Stimulated activated CD8-positive, alpha-beta memory T cell treated with anti-CD3 and anti-CD28 coated beads, Interleukin-7, amount 100 ng/mL, for 1 hour (primary cell): ENCODE results near the gene MN1.

Source experiments
- DNase-seq, 2 donors: peaks; one replicate each; pipeline ENCODE4 v3.0.0-alpha.2; 2020; ENCODE audit warnings: low read depth in 2 of 2

MN1 gene

GRCh38 chr22:27740202-27740748, 61.3 kb downstream of the MN1 start:
- DNase-seq = no peak

- DNase-seq = no peak
Observed at GRCh38 chr22:27737521-27737920, 64.0 kb downstream of the MN1 start.

GRCh38 chr22:27734066-27734465, 67.5 kb downstream of the MN1 start:
- DNase-seq = no peak

GRCh38 chr22:27732841-27733240, 68.7 kb downstream of the MN1 start:
- no peak for DNase-seq

DNA sequence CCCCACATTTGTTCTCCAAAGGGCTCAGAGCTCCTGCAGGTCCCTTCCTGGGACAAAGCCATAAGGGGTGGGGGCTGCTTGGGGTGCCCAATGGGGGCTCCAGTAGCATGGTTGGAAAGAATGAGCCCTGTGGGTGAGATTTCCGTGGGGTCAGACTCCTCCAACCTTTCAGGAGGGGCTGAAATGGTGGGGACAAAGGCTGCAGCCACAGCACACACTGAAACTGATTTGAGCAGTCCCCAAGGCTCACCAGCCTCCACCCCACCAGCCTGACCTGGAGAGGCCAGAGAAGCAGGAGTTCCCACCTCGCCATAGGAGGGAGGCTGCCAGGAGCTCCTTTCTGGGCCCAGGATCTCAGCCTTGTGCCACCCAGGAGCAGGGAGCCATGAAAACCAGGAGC, 69.2 kb downstream of the MN1 start:
- no peak for DNase-seq

- DNase-seq = no peak
Observed at GRCh38 chr22:27731621-27732020, 69.9 kb downstream of the MN1 start.

- no peak for DNase-seq
Observed at GRCh38 chr22:27730641-27731433, 70.7 kb downstream of the MN1 start.

DNA sequence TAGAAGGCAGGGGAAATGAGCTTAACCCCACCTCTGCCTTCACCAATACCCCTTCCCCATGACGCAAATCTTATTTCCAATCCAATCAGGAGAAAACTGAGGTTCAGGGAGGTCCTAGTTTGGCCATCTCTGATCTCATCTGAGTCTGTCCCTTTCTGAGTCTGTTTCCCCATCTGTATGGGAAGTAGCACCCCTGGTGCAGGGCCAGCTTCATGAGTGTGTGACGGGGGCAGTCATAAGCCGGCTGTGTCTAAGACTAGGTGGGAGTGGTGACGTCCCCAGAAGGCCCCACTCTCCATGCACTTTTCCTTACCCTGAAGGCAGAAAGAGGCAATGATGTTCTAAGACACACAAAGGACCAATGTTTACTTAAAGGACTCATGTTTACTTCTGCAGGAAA, 72.3 kb downstream of the MN1 start:
- no peak for DNase-seq

- no peak for DNase-seq
Observed at GRCh38 chr22:27727673-27728451, 73.7 kb downstream of the MN1 start.

DNA sequence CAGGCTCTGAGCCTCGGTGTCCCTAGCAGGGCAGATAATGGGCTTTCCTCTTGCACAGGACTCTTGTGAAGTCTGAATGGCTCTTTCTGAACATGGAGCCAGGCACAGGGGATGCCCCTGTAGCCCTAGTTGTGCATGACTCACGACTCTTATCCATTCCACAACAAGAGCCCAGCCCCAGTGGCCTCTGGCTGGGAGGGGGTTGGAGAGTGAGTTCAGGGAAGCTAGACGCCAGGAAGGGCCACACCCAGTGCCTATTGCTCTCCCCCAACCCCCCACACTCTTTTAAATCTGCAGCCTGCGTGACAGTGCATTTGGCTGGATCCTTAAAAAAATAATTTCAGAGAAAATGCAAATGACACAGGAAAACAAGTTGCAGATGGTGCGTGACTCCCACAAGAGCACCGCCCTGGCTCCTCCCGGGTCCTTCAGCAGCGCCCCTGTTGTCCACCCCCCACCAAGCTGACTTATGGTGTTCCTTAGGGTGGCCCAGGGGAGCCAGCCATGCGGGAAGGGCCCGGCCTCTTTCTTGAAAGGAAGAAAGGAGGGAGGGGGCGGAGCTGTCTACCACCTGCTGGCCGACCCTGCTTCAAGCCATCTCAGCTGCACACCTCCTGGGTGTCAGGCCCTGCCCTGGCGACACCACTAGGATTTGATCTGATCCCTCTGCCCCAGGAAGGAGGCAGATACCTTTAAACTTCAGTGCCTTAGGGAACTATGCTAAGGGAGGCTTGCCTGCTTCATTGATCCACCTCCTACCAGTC, 74.7 kb downstream of the MN1 start:
- DNase-seq = no peak

DNA sequence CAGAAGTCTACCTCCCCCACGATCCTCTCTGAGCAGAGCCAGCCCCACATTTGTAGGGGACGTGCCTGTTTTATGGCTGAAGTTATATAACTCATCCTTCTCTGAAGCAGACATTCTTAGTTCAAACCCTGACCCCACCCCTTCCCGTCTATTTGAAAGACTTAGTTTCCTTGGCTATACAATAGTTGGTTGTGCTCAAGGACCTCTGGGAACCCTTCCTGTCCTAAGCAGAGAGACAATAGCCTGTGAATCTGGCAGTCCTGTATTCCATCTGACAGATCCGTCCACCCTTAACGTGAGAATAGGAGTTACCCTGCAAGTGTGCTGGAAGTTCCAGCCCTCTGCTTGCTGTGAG, 75.2 kb downstream of the MN1 start:
- DNase-seq = no peak

- DNase-seq = no peak
Observed at GRCh38 chr22:27725661-27726060, 75.9 kb downstream of the MN1 start.

- no peak for DNase-seq
Observed at GRCh38 chr22:27724709-27725108, 76.8 kb downstream of the MN1 start.

DNA sequence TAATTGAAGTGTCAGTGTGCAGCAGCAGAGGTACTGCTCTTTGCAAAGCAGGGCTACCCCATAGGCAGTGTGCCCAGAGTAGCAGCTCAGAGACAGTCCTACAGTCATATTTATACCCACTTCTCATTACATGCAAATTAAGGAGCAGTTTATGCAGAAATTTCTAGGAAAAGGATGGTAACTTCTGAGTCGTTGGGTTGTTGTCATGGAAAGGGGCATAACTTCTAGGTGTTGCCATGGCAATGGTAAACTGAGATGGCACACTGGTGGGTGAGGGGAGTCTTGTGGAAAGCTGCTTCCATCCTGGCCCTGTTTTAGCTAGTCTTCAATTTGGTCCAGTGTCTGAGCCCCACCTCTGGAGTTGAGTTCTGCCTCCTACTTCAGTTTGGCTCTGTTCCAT, 77.4 kb downstream of the MN1 start:
- no peak for DNase-seq

- no peak for DNase-seq
Observed at GRCh38 chr22:27723708-27724107, 77.8 kb downstream of the MN1 start.

- no peak for DNase-seq
Observed at GRCh38 chr22:27723158-27723557, 78.4 kb downstream of the MN1 start.

- DNase-seq = no peak
Observed at GRCh38 chr22:27720860-27721259, 80.7 kb downstream of the MN1 start.

DNA sequence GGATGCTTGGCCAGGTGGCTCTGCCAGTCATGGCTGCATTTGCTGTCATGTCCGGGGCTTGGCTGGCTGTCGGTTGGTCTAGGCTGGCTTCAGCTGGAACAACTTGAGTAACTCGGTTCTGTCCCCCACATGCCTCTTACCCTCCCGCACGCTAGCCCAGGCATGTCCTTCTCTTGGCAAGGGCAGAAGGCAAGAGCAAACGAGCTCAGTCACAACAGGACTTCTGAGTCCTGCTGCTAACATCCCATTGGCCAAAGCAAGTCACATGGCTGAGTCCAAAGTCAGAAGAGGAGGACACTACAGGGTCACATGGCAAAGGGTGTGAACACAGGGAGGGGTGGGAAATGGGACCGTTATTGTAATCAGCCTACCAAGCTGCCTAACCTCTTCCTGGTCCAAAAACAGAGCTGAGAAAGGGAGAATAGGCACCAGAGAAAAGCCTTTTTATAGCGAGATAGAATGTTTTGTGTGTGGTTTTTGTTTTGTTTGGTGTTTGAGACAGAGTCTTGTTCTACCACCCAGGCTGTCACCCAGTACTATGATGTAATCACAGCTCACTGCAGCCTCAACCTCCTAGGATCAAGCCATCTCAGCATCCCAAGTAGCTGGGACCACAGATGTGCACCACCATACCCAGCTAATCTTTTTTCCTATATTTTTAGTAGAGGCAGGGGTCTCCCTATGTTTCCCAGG, 81.9 kb downstream of the MN1 start:
- no peak for DNase-seq

DNA sequence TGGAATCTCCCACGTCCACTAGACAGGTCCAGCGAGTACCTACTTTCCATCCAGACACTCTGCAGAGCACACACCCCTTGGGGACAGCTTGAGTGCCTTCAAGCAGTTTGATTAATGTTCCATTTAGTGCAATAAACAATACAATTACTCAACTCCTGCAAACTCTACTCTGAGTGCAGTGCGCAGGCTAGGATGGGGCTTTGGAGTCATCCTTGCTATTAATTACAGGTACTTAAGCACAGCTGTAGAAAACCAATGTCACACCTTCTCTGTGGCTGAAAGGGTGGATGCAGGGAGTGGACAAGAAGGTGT, 82.6 kb downstream of the MN1 start:
- no peak for DNase-seq

DNA sequence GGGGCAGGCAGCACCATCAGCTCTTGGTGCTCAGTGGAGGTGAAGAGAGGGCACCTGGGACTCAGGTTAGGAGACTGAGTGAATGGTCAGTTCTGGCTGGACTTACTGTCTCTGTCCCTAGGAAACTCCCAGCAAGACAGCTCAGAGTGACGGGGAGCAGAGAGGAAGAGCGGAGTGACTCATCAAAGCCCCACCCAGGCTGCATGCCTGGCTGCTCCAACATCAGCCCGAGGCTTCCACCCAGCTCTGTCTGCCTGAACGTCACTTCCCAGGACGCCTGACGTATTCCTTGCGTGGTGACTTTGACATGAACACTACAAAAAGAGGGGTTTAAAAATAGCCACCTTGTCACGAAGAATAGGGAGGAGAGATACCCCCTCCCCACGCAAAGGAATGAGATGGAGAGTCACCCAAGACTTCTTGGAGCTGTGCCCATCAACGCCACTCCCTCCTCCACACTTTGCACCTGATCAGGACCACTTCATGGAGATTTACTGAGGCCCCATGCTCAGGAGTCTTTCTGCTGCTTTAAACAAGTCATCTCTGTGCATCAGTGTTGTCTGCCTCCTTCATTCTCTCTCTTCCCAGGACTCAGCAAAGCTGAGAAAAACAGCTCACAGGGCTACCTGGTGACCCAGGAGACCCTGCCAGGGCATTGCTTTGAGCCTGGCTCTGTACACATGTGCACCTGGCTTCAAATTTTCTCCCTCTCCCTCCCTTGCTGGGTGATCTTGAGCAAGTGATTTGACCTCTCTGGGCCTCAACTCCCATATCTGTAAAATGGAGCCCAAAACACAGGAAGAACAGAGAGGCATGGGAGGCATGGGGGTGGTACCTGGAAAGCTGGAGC, 83.1 kb downstream of the MN1 start:
- no peak for DNase-seq

- DNase-seq = no peak
Observed at GRCh38 chr22:27717094-27717493, 84.5 kb downstream of the MN1 start.
